K562 (cell line): Measurements from ENCODE around the gene KRTAP2-1. TPM values are rescaled to one million over a fixed set of nuclear protein-coding genes. Genes with fewer than 3 reads are reported as not detected.

Experiments
- BCLAF1 ChIP-seq, 2 experiments: fragments of 450-650 bp in 1 of 2; IDR thresholded peaks; 2 replicates each; pipeline ENCODE4 v1.6.1; 2011 to 2017; ENCODE audit warnings: low read depth in 2 of 2, antibody characterized with exemption in 1 of 2, borderline replicate concordance in 1 of 2, low read length in 1 of 2, mild to moderate bottlenecking in 1 of 2, mixed read lengths in 1 of 2; ENCODE audit not compliant: control insufficient read depth in 1 of 2
- CTBP1 ChIP-seq: fragments of 450-650 bp; IDR thresholded peaks from 2 replicates; pipeline ENCODE4 v1.6.1; 2016; ENCODE audit warnings: borderline replicate concordance
- DNMT1 ChIP-seq: fragments of 450-650 bp; IDR thresholded peaks from 2 replicates; pipeline ENCODE4 v1.6.1; 2016; ENCODE audit warnings: antibody characterized with exemption, mild to moderate bottlenecking
- FOSL1 ChIP-seq: fragments of 200-800 bp; sonication (Bioruptor generic); conservative IDR thresholded peaks from 2 replicates; pipeline ENCODE4 v1.6.1; 2016; ENCODE audit warnings: missing genetic modification characterization, missing compliant biosample characterization
- MGA ChIP-seq: fragments of 450-650 bp; IDR thresholded peaks from 2 replicates; pipeline ENCODE4 v1.6.1; 2016; ENCODE audit warnings: mild to moderate bottlenecking, moderate library complexity
- MXD1 ChIP-seq: fragments of 250-450 bp; sonication (Bioruptor Pico); IDR thresholded peaks from 2 replicates; pipeline ENCODE4 v1.8.0; 2021; ENCODE audit warnings: borderline replicate concordance, mild to moderate bottlenecking, moderate library complexity; ENCODE audit not compliant: poor library complexity, severe bottlenecking
- STAG1 ChIP-seq: sonication (generic); formaldehyde crosslinking; IDR thresholded peaks from 2 replicates; pipeline ENCODE4 v1.5.0; 2020; ENCODE audit warnings: missing genetic modification reagents, borderline replicate concordance
- ZNF512 ChIP-seq: IDR thresholded peaks from 2 replicates; pipeline ENCODE4 v1.6.1; 2016; ENCODE audit warnings: missing genetic modification characterization, missing compliant biosample characterization
- polyA plus RNA-seq, 8 experiments: library from polyadenylated mRNA; depleted of rRNA in 4 of 8; stranded (reverse) in 5 of 8; unstranded in 3 of 8; fragments of >200 nt; fragmentation: Nextera tagmentation in 2 of 8; fragmentation: Illumina TruSeq in 1 of 8; extraction: Ambion mirVana in 2 of 8; extraction: Trizol in 1 of 8; gene quantifications; 2 replicates each; pipeline versions ENCODE4 v1.2.1 to v1.2.3, GENCODE V29; 2011 to 2014; ENCODE audit warnings: inconsistent platforms in 1 of 8, missing spikeins in 1 of 8
- total RNA-seq, 7 experiments: library from RNA; depleted of rRNA in 6 of 7; stranded (reverse); fragments of >200 nt in 6 of 7; fragmentation: Illumina TruSeq in 2 of 7; extraction: Trizol in 2 of 7; gene quantifications; 2 replicates each; pipeline versions ENCODE4 v1.2.1 to v1.2.3, GENCODE V29; 2011 to 2021; ENCODE audit warnings: low replicate concordance in 1 of 7

The KRTAP2-1 gene
- total and polyA plus RNA-seq, 9 of the 15 experiments (the other 6 are each of a cell fraction or from before 2014, with no cell fraction given) = not detected

- no peak for TF ChIP-seq MGA
- TF ChIP-seq DNMT1 = no peak
- no peak for TF ChIP-seq CTBP1
- no peak for TF ChIP-seq BCLAF1 (IDR thresholded peaks at IDR 0.05; ENCODE audit: borderline replicate concordance in 1 of 2, control insufficient read depth in 1 of 2, low read depth in 2 of 2, low read length in 1 of 2)
- no peak for TF ChIP-seq FOSL1 (tag)
- TF ChIP-seq STAG1 (CRISPR knock-in tag) = no peak
- no peak for TF ChIP-seq ZNF512 (tag)
- TF ChIP-seq MXD1 = no peak
Observed at GRCh38 chr17:41058741-41059140, 11.6 kb upstream of the KRTAP2-1 start (continued).
